KOPT-K1 (cell line): Measurements from ENCODE around the gene PAAF1.
"Not testable (repeated sequence)": the region's sequence is repeated elsewhere in the genome, so short reads cannot be mapped to it uniquely, and the experiment has no call there.

ENCODE experiments used
- H3K27ac ChIP-seq: fragments of 200-600 bp; sonication (generic); 2 replicates; pipeline ENCODE4 v1.5.1; 2016; ENCODE audit warnings: antibody characterized with exemption, mild to moderate bottlenecking, low read depth, low read length; ENCODE audit not compliant: poor library complexity, severe bottlenecking
- H3K36me3 ChIP-seq: fragments of 200-600 bp; sonication (generic); 2 replicates; pipeline ENCODE4 v1.5.1; 2017; ENCODE audit warnings: antibody characterized with exemption, mild to moderate bottlenecking, low read length, moderate library complexity; ENCODE audit not compliant: insufficient read depth
- H3K9me3 ChIP-seq: fragments of 200-600 bp; sonication (generic); 2 replicates; pipeline ENCODE4 v1.5.1; 2017; ENCODE audit warnings: antibody characterized with exemption, low read length, mild to moderate bottlenecking; ENCODE audit not compliant: insufficient read depth, poor library complexity, severe bottlenecking

Gene PAAF1

GRCh38 chr11:73913472-73913871 is 36.7 kb downstream of the PAAF1 start:
- no peaks in the 10 kb centered on the region for H3K9me3 ChIP-seq
- no peak overlapping the region for H3K27ac ChIP-seq
- peaks cover 70% of the 10 kb centered on the region for H3K36me3 ChIP-seq

- Histone ChIP-seq H3K36me3 (peaks cover 75% of the 10 kb centered on the region), H3K9me3 (no peaks in the 10 kb centered on the region), H3K27ac (no peak overlapping the region)
Measured at GRCh38 chr11:73914284-73914683, 37.5 kb downstream of the PAAF1 start.

GRCh38 chr11:73916435-73916834 is 39.6 kb downstream of the PAAF1 start:
- no peaks in the 10 kb centered on the region for H3K9me3 ChIP-seq
- H3K36me3 ChIP-seq: peaks cover 79% of the 10 kb centered on the region
- no peak overlapping the region for H3K27ac ChIP-seq

- no peaks in the 10 kb centered on the region for H3K9me3 ChIP-seq
- peaks cover 57% of the 10 kb centered on the region for H3K36me3 ChIP-seq
Measured at GRCh38 chr11:73921180-73921579, 44.4 kb downstream of the PAAF1 start.

GRCh38 chr11:73929388-73929787 is 52.6 kb downstream of the PAAF1 start:
- Histone ChIP-seq H3K9me3 (no peaks in the 10 kb centered on the region), H3K36me3 (peaks cover 46% of the 10 kb centered on the region), H3K27ac (no peak overlapping the region)

More at GRCh38 chr11:73921180-73921579, 44.4 kb downstream of the PAAF1 start:
- no peak overlapping the region for H3K27ac ChIP-seq

GRCh38 chr11:73931039-73931645 is 54.3 kb downstream of the PAAF1 start:
- H3K9me3 ChIP-seq: no peaks in the 10 kb centered on the region
- H3K36me3 ChIP-seq: peaks cover 40% of the 10 kb centered on the region
- no peak overlapping the region for H3K27ac ChIP-seq

GRCh38 chr11:73931951-73932350 is 55.2 kb downstream of the PAAF1 start:
- Histone ChIP-seq H3K36me3 (peaks cover 32% of the 10 kb centered on the region), H3K9me3 (no peaks in the 10 kb centered on the region), H3K27ac (no peak overlapping the region)

- Histone ChIP-seq H3K9me3 (peaks cover 7% of the 10 kb centered on the region), H3K36me3 (peaks cover 24% of the 10 kb centered on the region), H3K27ac (no peak overlapping the region)
Measured at GRCh38 chr11:73932781-73933180, 56.0 kb downstream of the PAAF1 start.

- Histone ChIP-seq H3K9me3 (peaks cover 33% of the 10 kb centered on the region), H3K36me3 (peaks cover 18% of the 10 kb centered on the region)
- not testable (repeated sequence) for H3K27ac ChIP-seq
Measured at GRCh38 chr11:73936047-73936446, 59.2 kb downstream of the PAAF1 start.

- no peak overlapping the region for H3K27ac ChIP-seq
- peaks cover 2% of the 10 kb centered on the region; the same call in 1 of the 2 replicates for H3K36me3 ChIP-seq
- H3K9me3 ChIP-seq: peaks cover 48% of the 10 kb centered on the region
Measured at GRCh38 chr11:73939096-73939495, 62.3 kb downstream of the PAAF1 start.

GRCh38 chr11:73940801-73941570 is 64.2 kb downstream of the PAAF1 start:
- H3K9me3 ChIP-seq: peaks cover 48% of the 10 kb centered on the region
- no peak overlapping the region for H3K27ac ChIP-seq
- H3K36me3 ChIP-seq: no peaks in the 10 kb centered on the region; the same call in 1 of the 2 replicates

- Histone ChIP-seq H3K9me3 (peaks cover 48% of the 10 kb centered on the region), H3K36me3 (no peaks in the 10 kb centered on the region; the same call in 1 of the 2 replicates), H3K27ac (no peak overlapping the region)
Measured at GRCh38 chr11:73942010-73942409, 65.2 kb downstream of the PAAF1 start.

GRCh38 chr11:73944085-73944484 is 67.3 kb downstream of the PAAF1 start:
- Histone ChIP-seq H3K27ac (no peak overlapping the region), H3K9me3 (peaks cover 29% of the 10 kb centered on the region), H3K36me3 (no peaks in the 10 kb centered on the region)

- Histone ChIP-seq H3K27ac (no peak overlapping the region), H3K36me3 (no peaks in the 10 kb centered on the region), H3K9me3 (peaks cover 23% of the 10 kb centered on the region)
Measured at GRCh38 chr11:73944901-73945300, 68.1 kb downstream of the PAAF1 start.

- Histone ChIP-seq H3K9me3 (peaks cover 22% of the 10 kb centered on the region), H3K27ac (no peak overlapping the region), H3K36me3 (no peaks in the 10 kb centered on the region)
Measured at GRCh38 chr11:73945396-73945795, 68.6 kb downstream of the PAAF1 start.
